ENCODE results near the gene PRKG1.

PRKG1 gene

DNA sequence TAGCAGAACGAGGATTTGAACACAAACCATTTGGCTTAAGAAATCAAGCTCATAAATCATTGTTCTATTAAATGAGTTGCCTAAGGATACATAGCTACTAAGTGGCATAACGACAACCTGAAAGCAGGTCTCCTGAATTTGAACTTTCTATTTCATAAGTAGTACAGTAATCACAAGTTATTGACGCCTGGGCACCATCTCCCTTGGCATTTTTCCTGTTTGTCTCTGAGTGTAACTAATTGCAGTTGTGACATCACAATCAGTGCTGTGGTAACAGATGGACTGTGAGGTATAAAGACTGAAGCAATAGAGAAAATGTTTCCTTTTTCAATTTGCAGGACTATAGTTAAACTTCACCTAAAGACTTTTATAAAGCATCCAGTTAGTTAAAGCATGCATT, 631.5 kb downstream of the PRKG1 start:
- TF ChIP-seq, protein P1, sequence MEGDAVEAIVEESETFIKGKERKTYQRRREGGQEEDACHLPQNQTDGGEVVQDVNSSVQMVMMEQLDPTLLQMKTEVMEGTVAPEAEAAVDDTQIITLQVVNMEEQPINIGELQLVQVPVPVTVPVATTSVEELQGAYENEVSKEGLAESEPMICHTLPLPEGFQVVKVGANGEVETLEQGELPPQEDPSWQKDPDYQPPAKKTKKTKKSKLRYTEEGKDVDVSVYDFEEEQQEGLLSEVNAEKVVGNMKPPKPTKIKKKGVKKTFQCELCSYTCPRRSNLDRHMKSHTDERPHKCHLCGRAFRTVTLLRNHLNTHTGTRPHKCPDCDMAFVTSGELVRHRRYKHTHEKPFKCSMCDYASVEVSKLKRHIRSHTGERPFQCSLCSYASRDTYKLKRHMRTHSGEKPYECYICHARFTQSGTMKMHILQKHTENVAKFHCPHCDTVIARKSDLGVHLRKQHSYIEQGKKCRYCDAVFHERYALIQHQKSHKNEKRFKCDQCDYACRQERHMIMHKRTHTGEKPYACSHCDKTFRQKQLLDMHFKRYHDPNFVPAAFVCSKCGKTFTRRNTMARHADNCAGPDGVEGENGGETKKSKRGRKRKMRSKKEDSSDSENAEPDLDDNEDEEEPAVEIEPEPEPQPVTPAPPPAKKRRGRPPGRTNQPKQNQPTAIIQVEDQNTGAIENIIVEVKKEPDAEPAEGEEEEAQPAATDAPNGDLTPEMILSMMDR (IDR thresholded peaks at IDR 0.05; ENCODE audit: insufficient read depth, low read length, poor library complexity, severe bottlenecking) = no peak
- Histone ChIP-seq H3K4me2 (ENCODE audit: low read depth, low read length, poor library complexity, severe bottlenecking) (no peak overlapping the region), H3K27ac (ENCODE audit: low read depth, low read length) (no peak overlapping the region), H4K20me1 (ENCODE audit: low read depth, low read length) (no peaks in the 10 kb centered on the region), H3K4me3 (ENCODE audit: insufficient read depth, low read length, poor library complexity, severe bottlenecking) (no peak overlapping the region), H3K27me3 (ENCODE audit: low read length) (no peaks in the 10 kb centered on the region), H3K9me2 (replicated peaks; ENCODE audit: insufficient read depth, low read length) (no peaks in the 10 kb centered on the region), H3F3A (ENCODE audit: insufficient read depth) (no peaks in the 10 kb centered on the region), H3K79me2 (ENCODE audit: insufficient read depth, low read length) (no peaks in the 10 kb centered on the region), H2AFZ (ENCODE audit: low read depth, low read length, severe bottlenecking) (no peak overlapping the region), H3K9ac (ENCODE audit: low read length) (no peak overlapping the region), H3K36me3 (ENCODE audit: low read length) (no peaks in the 10 kb centered on the region), H3K9me3 (ENCODE audit: insufficient read depth, low read length) (no peaks in the 10 kb centered on the region)

DNA sequence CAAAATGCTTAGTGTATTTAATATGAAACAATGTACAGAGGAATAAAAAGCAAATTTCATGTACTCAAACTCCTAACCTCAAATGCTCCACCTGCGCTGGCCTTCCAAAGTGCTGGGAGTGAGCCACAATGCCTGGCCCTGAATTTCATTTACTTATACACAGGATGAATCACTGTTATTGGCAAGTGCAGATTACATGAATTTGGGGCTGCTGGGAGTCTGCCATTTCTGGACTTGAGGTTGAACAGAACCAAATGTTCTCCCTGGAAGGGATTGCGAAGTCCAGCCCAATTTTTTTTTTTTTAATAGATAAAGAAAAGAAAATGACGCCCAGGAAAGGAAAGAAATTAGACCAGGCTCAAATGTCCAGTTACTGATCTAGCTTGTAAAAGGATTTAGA, 631.9 kb downstream of the PRKG1 start:
- Histone ChIP-seq H3K9me3 (ENCODE audit: insufficient read depth, low read length) (no peaks in the 10 kb centered on the region), H3K4me2 (ENCODE audit: low read depth, low read length, poor library complexity, severe bottlenecking) (no peak overlapping the region), H3F3A (ENCODE audit: insufficient read depth) (no peaks in the 10 kb centered on the region), H3K36me3 (ENCODE audit: low read length) (no peaks in the 10 kb centered on the region), H3K79me2 (ENCODE audit: insufficient read depth, low read length) (no peaks in the 10 kb centered on the region), H2AFZ (ENCODE audit: low read depth, low read length, severe bottlenecking) (no peak overlapping the region), H3K27ac (ENCODE audit: low read depth, low read length) (no peak overlapping the region), H3K9ac (ENCODE audit: low read length) (no peak overlapping the region), H4K20me1 (ENCODE audit: low read depth, low read length) (no peaks in the 10 kb centered on the region), H3K27me3 (ENCODE audit: low read length) (no peaks in the 10 kb centered on the region), H3K9me2 (replicated peaks; ENCODE audit: insufficient read depth, low read length) (no peaks in the 10 kb centered on the region), H3K4me3 (ENCODE audit: insufficient read depth, low read length, poor library complexity, severe bottlenecking) (no peak overlapping the region)
- TF ChIP-seq, protein P1 (IDR thresholded peaks at IDR 0.05; ENCODE audit: insufficient read depth, low read length, poor library complexity, severe bottlenecking) = no peak
- TF ChIP-seq EZH2phosphoT487 (conservative IDR thresholded peaks at IDR 0.05; ENCODE audit: low read length) = no peak

GRCh38 chr10:51707392-51707791, 633.1 kb downstream of the PRKG1 start:
- Histone ChIP-seq H3F3A (ENCODE audit: insufficient read depth) (no peaks in the 10 kb centered on the region), H2AFZ (ENCODE audit: low read depth, low read length, severe bottlenecking) (no peak overlapping the region), H3K36me3 (ENCODE audit: low read length) (no peaks in the 10 kb centered on the region), H3K4me3 (ENCODE audit: insufficient read depth, low read length, poor library complexity, severe bottlenecking) (no peak overlapping the region), H3K27ac (ENCODE audit: low read depth, low read length) (no peak overlapping the region), H3K9me2 (replicated peaks; ENCODE audit: insufficient read depth, low read length) (no peaks in the 10 kb centered on the region), H3K4me2 (ENCODE audit: low read depth, low read length, poor library complexity, severe bottlenecking) (no peak overlapping the region), H3K79me2 (ENCODE audit: insufficient read depth, low read length) (no peaks in the 10 kb centered on the region), H4K20me1 (ENCODE audit: low read depth, low read length) (no peaks in the 10 kb centered on the region), H3K9me3 (ENCODE audit: insufficient read depth, low read length) (no peaks in the 10 kb centered on the region), H3K9ac (ENCODE audit: low read length) (no peak overlapping the region), H3K27me3 (ENCODE audit: low read length) (no peaks in the 10 kb centered on the region)
- TF ChIP-seq, protein P1 (IDR thresholded peaks at IDR 0.05; ENCODE audit: insufficient read depth, low read length, poor library complexity, severe bottlenecking) = no peak
- TF ChIP-seq EZH2phosphoT487 (conservative IDR thresholded peaks at IDR 0.05; ENCODE audit: low read length) = no peak
